Panc1 (cell line): ENCODE results near the gene SPACA9. TPM values are rescaled to one million over a fixed set of nuclear protein-coding genes. Genes with fewer than 3 reads are reported as not detected.

Experiments
- ATAC-seq: fragments of 200-7000 bp; cut with Tn5 transposase; 2 replicates; pipeline ENCODE4 v1.9.1; 2020; ENCODE audit warnings: mild to moderate bottlenecking, moderate library complexity
- BruUV-seq: library from RNA; stranded (reverse); fragments of 400-500 nt; replicated peaks from 2 replicates; lab custom pipeline; 2021; lab: Mats Ljungman, UMichigan
- CTCF ChIA-PET: fragments of 300-600 bp; sonication (Branson Sonifier 250); formaldehyde crosslinking; loops from one replicate; lab custom pipeline; 2022; ENCODE audit warnings: antibody characterized with exemption; lab: Charles Lee
- POLR2A ChIA-PET: fragments of 300-600 bp; sonication (Branson Sonifier 250); formaldehyde crosslinking; loops from one replicate; lab custom pipeline; 2022; ENCODE audit warnings: antibody characterized with exemption; lab: Charles Lee
- DNase-seq: peaks from one replicate; pipeline ENCODE4 v3.0.0-alpha.2; 2010; ENCODE audit warnings: low read depth, low spot score
- H3K27ac ChIP-seq: 2 replicates; pipeline ENCODE4 v1.5.1; 2011; ENCODE audit warnings: mild to moderate bottlenecking, low read length, inconsistent platforms
- H3K27me3 ChIP-seq: fragments of 200-500 bp; sonication (Bioruptor generic); 2 replicates; pipeline ENCODE4 v1.6.0; 2014; ENCODE audit warnings: low read length, inconsistent platforms; ENCODE audit not compliant: control insufficient read depth, insufficient read depth
- H3K36me3 ChIP-seq: fragments of 200-500 bp; sonication (Bioruptor generic); 2 replicates; pipeline ENCODE4 v1.5.1; 2014; ENCODE audit warnings: inconsistent platforms, mild to moderate bottlenecking, low read length, moderate library complexity; ENCODE audit not compliant: control insufficient read depth, insufficient read depth
- H3K4me1 ChIP-seq: 2 replicates; pipeline ENCODE4 v1.5.1; 2011; ENCODE audit warnings: inconsistent platforms, mild to moderate bottlenecking, low read length, moderate library complexity; ENCODE audit not compliant: control insufficient read depth, insufficient read depth
- H3K4me3 ChIP-seq, 2 experiments: 2 replicates each; pipeline ENCODE4 v1.5.1; 2011 to 2012; ENCODE audit warnings: low read depth in 2 of 2, low read length in 2 of 2, mild to moderate bottlenecking in 2 of 2, inconsistent platforms in 1 of 2, moderate library complexity in 1 of 2
- H3K9me3 ChIP-seq: fragments of 200-500 bp; sonication (Bioruptor generic); 2 replicates; pipeline ENCODE4 v1.5.1; 2014; ENCODE audit warnings: low read depth, mild to moderate bottlenecking, inconsistent platforms, low read length, moderate library complexity; ENCODE audit not compliant: control insufficient read depth, insufficient read depth
- CTCF ChIP-seq: fragments of 450-650 bp; IDR thresholded peaks from 2 replicates; pipeline ENCODE4 v1.5.1; 2017; ENCODE audit warnings: mild to moderate bottlenecking
- POLR2AphosphoS5 ChIP-seq: IDR thresholded peaks from 2 replicates; pipeline ENCODE4 v1.6.1; 2012; ENCODE audit warnings: mild to moderate bottlenecking, low read depth, low read length, moderate library complexity
- REST ChIP-seq, 2 experiments: IDR thresholded peaks; 2 replicates each; pipeline ENCODE4 v1.6.1; 2011 to 2012; ENCODE audit warnings: low read depth in 2 of 2, control low read depth in 1 of 2, low read length in 1 of 2, mild to moderate bottlenecking in 1 of 2, moderate library complexity in 1 of 2; ENCODE audit not compliant: insufficient read depth in 1 of 2
- SIN3A ChIP-seq: IDR thresholded peaks from 2 replicates; pipeline ENCODE4 v1.6.1; 2012; ENCODE audit warnings: low read depth, mild to moderate bottlenecking, low read length, moderate library complexity, borderline replicate concordance; ENCODE audit not compliant: insufficient read depth
- TCF7L2 ChIP-seq: IDR thresholded peaks from 2 replicates; pipeline ENCODE4 v1.6.1; 2011; ENCODE audit warnings: mild to moderate bottlenecking, low read depth, low read length, inconsistent platforms
- in situ Hi-C: cut with HindIII; loops from 2 replicates; pipeline ENCODE4 v1.10.0; 2016; ENCODE audit warnings: low sequenced_read_pairs, low pct_unique_long_range_greater_than_20kb
- intact Hi-C: fragments of 100-400 bp; cut with micrococcal nuclease; formaldehyde crosslinking; loops from one replicate; pipeline ENCODE4 v1.10.0; 2022; ENCODE audit not compliant: unreplicated experiment
- total RNA-seq: library from RNA; stranded (reverse); gene quantifications from one replicate; pipeline ENCODE4 v1.2.1, GENCODE V29; 2021; ENCODE audit not compliant: unreplicated experiment

The SPACA9 gene
- total RNA-seq, 1 experiment from 2014 or later, result 3.0 TPM

GRCh38 chr9:132882616-132883015 lies 3.9 kb downstream of the SPACA9 start:
- no peak for DNase-seq
- H3K27me3 ChIP-seq, result no peaks in the 10 kb centered on the region
- H3K36me3 ChIP-seq, result no peaks in the 10 kb centered on the region; the same call in 1 of the 2 replicates
- H3K27ac ChIP-seq, result no peak overlapping the region
- BruUV-seq, result no TSS peak
- in situ Hi-C loops, result no loop called here
- ChIA-PET POLR2A (no interaction called here), CTCF (no interaction called here)
- peaks cover 6% of the 10 kb centered on the region for H3K4me1 ChIP-seq
- H3K9me3 ChIP-seq, result no peaks in the 10 kb centered on the region
- ATAC-seq, result no peak
- H3K4me3 ChIP-seq, result no peak overlapping the region
- intact Hi-C loops, result no loop called here
- TF ChIP-seq SIN3A, result no peak
- TF ChIP-seq TCF7L2, result no peak
- no peak for TF ChIP-seq CTCF
- no peak for TF ChIP-seq REST (IDR thresholded peaks at IDR 0.05; ENCODE audit: insufficient read depth in 1 of 2, low read depth in 2 of 2, low read length in 1 of 2)
- TF ChIP-seq POLR2AphosphoS5, result no peak

GRCh38 chr9:132883349-132884294 lies 4.9 kb downstream of the SPACA9 start:
- Histone ChIP-seq H3K36me3 (no peaks in the 10 kb centered on the region; the same call in 1 of the 2 replicates), H3K4me1 (peaks cover 6% of the 10 kb centered on the region), H3K4me3 (no peak overlapping the region), H3K27me3 (no peaks in the 10 kb centered on the region), H3K27ac (no peak overlapping the region), H3K9me3 (no peaks in the 10 kb centered on the region)
- ChIA-PET POLR2A (no interaction called here), CTCF (no interaction called here)
- in situ Hi-C loops, result no loop called here
- TF ChIP-seq POLR2AphosphoS5 (no peak), CTCF (no peak), SIN3A (no peak), TCF7L2 (no peak), REST (IDR thresholded peaks at IDR 0.05; ENCODE audit: insufficient read depth in 1 of 2, low read depth in 2 of 2, low read length in 1 of 2) (no peak)
- intact Hi-C loops, result no loop called here
- no peak for ATAC-seq
- no TSS peak for BruUV-seq
- DNase-seq, result no peak
